GM23338 (cell line): Measurements from ENCODE around the gene STK32C. TPM values are rescaled to one million over a fixed set of nuclear protein-coding genes. Genes with fewer than 3 reads are reported as not detected.

Experiments used
- ATAC-seq: fragments of 200-7000 bp; cut with Tn5 transposase; 3 replicates; pipeline ENCODE4 v1.9.1; 2020
- DNase-seq: peaks from one replicate; pipeline ENCODE4 v3.0.0-alpha.2; 2015; ENCODE audit warnings: low spot score
- H2AFZ ChIP-seq: fragments of 200-600 bp; sonication (generic); 2 replicates; pipeline ENCODE4 v1.8.0; 2016; ENCODE audit warnings: antibody characterized with exemption, mild to moderate bottlenecking, moderate library complexity
- H3F3A ChIP-seq: fragments of 200-600 bp; sonication (generic); replicated peaks from 2 replicates; pipeline ENCODE4 v1.8.0; 2017; ENCODE audit warnings: antibody characterized with exemption, mixed run types, low read depth
- H3K27ac ChIP-seq: fragments of 200-600 bp; sonication (generic); 2 replicates; pipeline ENCODE4 v1.6.1; 2016; ENCODE audit warnings: low read depth
- H3K27me3 ChIP-seq: fragments of 200-600 bp; sonication (generic); 2 replicates; pipeline ENCODE4 v1.8.0; 2016; ENCODE audit warnings: mild to moderate bottlenecking, mixed run types, moderate library complexity; ENCODE audit not compliant: insufficient read depth
- H3K36me3 ChIP-seq: fragments of 200-600 bp; sonication (generic); 2 replicates; pipeline ENCODE4 v1.8.0; 2016; ENCODE audit warnings: mild to moderate bottlenecking; ENCODE audit not compliant: insufficient read depth
- H3K4me1 ChIP-seq: fragments of 200-600 bp; sonication (generic); 2 replicates; pipeline ENCODE4 v1.8.0; 2016; ENCODE audit warnings: mild to moderate bottlenecking, moderate library complexity; ENCODE audit not compliant: insufficient read depth
- H3K4me2 ChIP-seq: fragments of 200-600 bp; sonication (generic); 2 replicates; pipeline ENCODE4 v1.7.1; 2017; ENCODE audit warnings: mixed run types
- H3K4me3 ChIP-seq: fragments of 200-600 bp; sonication (generic); 2 replicates; pipeline ENCODE4 v1.6.1; 2016; ENCODE audit warnings: mixed run types
- H3K79me2 ChIP-seq: fragments of 200-600 bp; sonication (generic); replicated peaks from 2 replicates; pipeline ENCODE4 v1.8.0; 2017; ENCODE audit warnings: mild to moderate bottlenecking; ENCODE audit not compliant: insufficient read depth
- H3K9me2 ChIP-seq: fragments of 200-600 bp; sonication (generic); 2 replicates; pipeline ENCODE4 v1.8.0; 2017; ENCODE audit not compliant: insufficient read depth
- H4K20me1 ChIP-seq: fragments of 200-600 bp; sonication (generic); replicated peaks from 2 replicates; pipeline ENCODE4 v1.8.0; 2017; ENCODE audit warnings: mild to moderate bottlenecking; ENCODE audit not compliant: insufficient read depth
- H3K27ac Mint-ChIP-seq: 2 replicates; pipeline ENCODE4 v1.8.0; 2020; ENCODE audit warnings: inconsistent platforms, mild to moderate bottlenecking, moderate library complexity, mixed read lengths
- H3K27me3 Mint-ChIP-seq: 3 replicates; pipeline ENCODE4 v1.8.0; 2022; ENCODE audit warnings: low read depth, mild to moderate bottlenecking, moderate library complexity, mixed read lengths, inconsistent platforms; ENCODE audit not compliant: insufficient read depth, poor library complexity
- H3K36me3 Mint-ChIP-seq: 3 replicates; pipeline ENCODE4 v1.8.0; 2021; ENCODE audit warnings: low read depth, mild to moderate bottlenecking, inconsistent platforms, moderate library complexity, mixed read lengths
- H3K4me1 Mint-ChIP-seq: 3 replicates; pipeline ENCODE4 v1.8.0; 2020; ENCODE audit warnings: mild to moderate bottlenecking, inconsistent platforms, mixed read lengths
- H3K4me3 Mint-ChIP-seq: 3 replicates; pipeline ENCODE4 v1.8.0; 2021; ENCODE audit warnings: moderate library complexity, mild to moderate bottlenecking, inconsistent platforms, mixed read lengths
- H3K9me3 Mint-ChIP-seq: 3 replicates; pipeline ENCODE4 v1.8.0; 2020; ENCODE audit warnings: moderate library complexity, mild to moderate bottlenecking, inconsistent platforms, mixed read lengths
- CREB1 ChIP-seq: fragments of 250-450 bp; sonication (Bioruptor Pico); IDR thresholded peaks from 2 replicates; pipeline ENCODE4 v1.5.0; 2020; ENCODE audit warnings: low read depth, mild to moderate bottlenecking, moderate library complexity
- EZH2 ChIP-seq: fragments of 200-600 bp; sonication (generic); IDR thresholded peaks from one replicate; pipeline ENCODE4 v1.8.0; 2017; ENCODE audit warnings: antibody characterized with exemption, mild to moderate bottlenecking, low read depth; ENCODE audit not compliant: unreplicated experiment
- EZH2phosphoT487 ChIP-seq: fragments of 200-600 bp; sonication (generic); IDR thresholded peaks from one replicate; pipeline ENCODE4 v1.8.1; 2018; ENCODE audit warnings: antibody characterized with exemption; ENCODE audit not compliant: unreplicated experiment
- JUNB ChIP-seq: IDR thresholded peaks from one replicate; pipeline ENCODE4 v1.6.1; 2016; ENCODE audit warnings: antibody characterized with exemption; ENCODE audit not compliant: unreplicated experiment
- NANOG ChIP-seq: IDR thresholded peaks from 2 replicates; pipeline ENCODE4 v1.6.1; 2016; ENCODE audit warnings: antibody characterized with exemption, borderline replicate concordance
- POLR2AphosphoS5 ChIP-seq: IDR thresholded peaks from 2 replicates; pipeline ENCODE4 v1.6.1; 2016; ENCODE audit warnings: antibody characterized with exemption, low read depth
- STAT1 ChIP-seq: IDR thresholded peaks from one replicate; pipeline ENCODE4 v1.6.1; 2016; ENCODE audit warnings: antibody characterized with exemption; ENCODE audit not compliant: unreplicated experiment
- ZNF114 ChIP-seq: fragments of 250-450 bp; sonication (Bioruptor Pico); IDR thresholded peaks from 2 replicates; pipeline ENCODE4 v1.5.0; 2020; ENCODE audit warnings: mild to moderate bottlenecking, moderate library complexity
- ZNF331 ChIP-seq: fragments of 250-450 bp; sonication (Bioruptor Pico); IDR thresholded peaks from 2 replicates; pipeline ENCODE4 v1.5.0; 2020; ENCODE audit warnings: low read depth, mild to moderate bottlenecking, moderate library complexity
- polyA plus RNA-seq: library from polyadenylated mRNA; unstranded; fragments of >200 nt; fragmentation: Nextera tagmentation; extraction: Ambion mirVana; gene quantifications from 2 replicates; pipeline ENCODE4 v1.2.1, GENCODE V29; 2016
- total RNA-seq: library from RNA; depleted of rRNA; stranded (reverse); fragments of >200 nt; shearing (Covaris generic); gene quantifications from 2 replicates; pipeline ENCODE4 v1.2.3, GENCODE V29; 2014
- TF ChIP-seq, protein P1 (sequence below): fragments of 250-450 bp; sonication (Bioruptor Pico); IDR thresholded peaks from 2 replicates; pipeline ENCODE4 v1.5.0; 2020; ENCODE audit warnings: mild to moderate bottlenecking, moderate library complexity
- TF ChIP-seq, protein P2 (sequence below), 2 experiments: fragments of 200-600 bp in 1 of 2; sonication (generic) in 1 of 2; conservative IDR thresholded peaks; 2 replicates each; pipeline versions ENCODE4 v1.5.1 to v1.6.1; 2016 to 2017; ENCODE audit warnings: antibody characterized with exemption in 2 of 2, low read depth in 2 of 2, mild to moderate bottlenecking in 2 of 2, moderate library complexity in 1 of 2
- TF ChIP-seq, protein P3 (sequence below): IDR thresholded peaks from 2 replicates; pipeline ENCODE4 v1.6.1; 2016; ENCODE audit warnings: antibody characterized with exemption
- TF ChIP-seq, protein P4 (sequence below): IDR thresholded peaks from one replicate; pipeline ENCODE4 v1.6.1; 2018; ENCODE audit warnings: antibody characterized with exemption; ENCODE audit not compliant: unreplicated experiment

Gene STK32C
- total and polyA plus RNA-seq, 2 experiments from 2014 or later: 10.2 to 20.5 TPM

DNA sequence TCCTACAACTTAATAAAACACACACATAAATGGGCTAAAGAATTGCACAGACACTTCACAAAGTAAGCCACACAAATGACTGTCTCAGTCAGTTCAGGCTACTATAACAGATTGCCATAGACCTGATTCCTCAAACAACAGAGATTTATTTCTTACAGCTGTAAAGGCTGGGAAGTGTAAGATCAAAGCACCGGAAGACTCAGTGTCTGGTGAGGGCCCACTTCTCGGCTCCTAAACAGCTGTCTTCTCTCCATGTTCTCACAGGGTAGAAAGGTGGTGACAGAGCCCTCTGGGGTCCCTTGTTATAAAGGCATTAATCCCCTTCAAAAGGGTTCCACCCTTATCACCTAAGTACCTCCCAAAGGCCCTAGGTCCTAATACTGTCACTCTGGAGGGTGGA lies 18.3 kb downstream of the STK32C start:
- no peaks in the 10 kb centered on the region for H3K27me3 ChIP-seq
- Mint-ChIP-seq H3K27ac (no peak overlapping the region), H3K36me3 (no peaks in the 10 kb centered on the region; the same call in 2 of the 3 replicates), H3K9me3 (no peaks in the 10 kb centered on the region), H3K27me3 (peaks cover 10% of the 10 kb centered on the region), H3K4me1 (peaks cover 11% of the 10 kb centered on the region), H3K4me3 (no peak overlapping the region)
- no peak overlapping the region for H3K27ac ChIP-seq
- no peak overlapping the region for H2AFZ ChIP-seq
- H3K4me2 ChIP-seq: no peak overlapping the region
- DNase-seq (no peak), ATAC-seq (no peak)
- no peak overlapping the region for H3K4me3 ChIP-seq
- no peaks in the 10 kb centered on the region for H3K4me1 ChIP-seq
- H3K79me2 ChIP-seq: no peaks in the 10 kb centered on the region
- TF ChIP-seq ZNF331 (CRISPR knock-in tag) (no peak), JUNB (no peak), CREB1 (CRISPR knock-in tag) (no peak), ZNF114 (no peak), NANOG (no peak), STAT1 (no peak), POLR2AphosphoS5 (no peak), EZH2 (no peak), EZH2phosphoT487 (no peak)
- TF ChIP-seq, protein P1, sequence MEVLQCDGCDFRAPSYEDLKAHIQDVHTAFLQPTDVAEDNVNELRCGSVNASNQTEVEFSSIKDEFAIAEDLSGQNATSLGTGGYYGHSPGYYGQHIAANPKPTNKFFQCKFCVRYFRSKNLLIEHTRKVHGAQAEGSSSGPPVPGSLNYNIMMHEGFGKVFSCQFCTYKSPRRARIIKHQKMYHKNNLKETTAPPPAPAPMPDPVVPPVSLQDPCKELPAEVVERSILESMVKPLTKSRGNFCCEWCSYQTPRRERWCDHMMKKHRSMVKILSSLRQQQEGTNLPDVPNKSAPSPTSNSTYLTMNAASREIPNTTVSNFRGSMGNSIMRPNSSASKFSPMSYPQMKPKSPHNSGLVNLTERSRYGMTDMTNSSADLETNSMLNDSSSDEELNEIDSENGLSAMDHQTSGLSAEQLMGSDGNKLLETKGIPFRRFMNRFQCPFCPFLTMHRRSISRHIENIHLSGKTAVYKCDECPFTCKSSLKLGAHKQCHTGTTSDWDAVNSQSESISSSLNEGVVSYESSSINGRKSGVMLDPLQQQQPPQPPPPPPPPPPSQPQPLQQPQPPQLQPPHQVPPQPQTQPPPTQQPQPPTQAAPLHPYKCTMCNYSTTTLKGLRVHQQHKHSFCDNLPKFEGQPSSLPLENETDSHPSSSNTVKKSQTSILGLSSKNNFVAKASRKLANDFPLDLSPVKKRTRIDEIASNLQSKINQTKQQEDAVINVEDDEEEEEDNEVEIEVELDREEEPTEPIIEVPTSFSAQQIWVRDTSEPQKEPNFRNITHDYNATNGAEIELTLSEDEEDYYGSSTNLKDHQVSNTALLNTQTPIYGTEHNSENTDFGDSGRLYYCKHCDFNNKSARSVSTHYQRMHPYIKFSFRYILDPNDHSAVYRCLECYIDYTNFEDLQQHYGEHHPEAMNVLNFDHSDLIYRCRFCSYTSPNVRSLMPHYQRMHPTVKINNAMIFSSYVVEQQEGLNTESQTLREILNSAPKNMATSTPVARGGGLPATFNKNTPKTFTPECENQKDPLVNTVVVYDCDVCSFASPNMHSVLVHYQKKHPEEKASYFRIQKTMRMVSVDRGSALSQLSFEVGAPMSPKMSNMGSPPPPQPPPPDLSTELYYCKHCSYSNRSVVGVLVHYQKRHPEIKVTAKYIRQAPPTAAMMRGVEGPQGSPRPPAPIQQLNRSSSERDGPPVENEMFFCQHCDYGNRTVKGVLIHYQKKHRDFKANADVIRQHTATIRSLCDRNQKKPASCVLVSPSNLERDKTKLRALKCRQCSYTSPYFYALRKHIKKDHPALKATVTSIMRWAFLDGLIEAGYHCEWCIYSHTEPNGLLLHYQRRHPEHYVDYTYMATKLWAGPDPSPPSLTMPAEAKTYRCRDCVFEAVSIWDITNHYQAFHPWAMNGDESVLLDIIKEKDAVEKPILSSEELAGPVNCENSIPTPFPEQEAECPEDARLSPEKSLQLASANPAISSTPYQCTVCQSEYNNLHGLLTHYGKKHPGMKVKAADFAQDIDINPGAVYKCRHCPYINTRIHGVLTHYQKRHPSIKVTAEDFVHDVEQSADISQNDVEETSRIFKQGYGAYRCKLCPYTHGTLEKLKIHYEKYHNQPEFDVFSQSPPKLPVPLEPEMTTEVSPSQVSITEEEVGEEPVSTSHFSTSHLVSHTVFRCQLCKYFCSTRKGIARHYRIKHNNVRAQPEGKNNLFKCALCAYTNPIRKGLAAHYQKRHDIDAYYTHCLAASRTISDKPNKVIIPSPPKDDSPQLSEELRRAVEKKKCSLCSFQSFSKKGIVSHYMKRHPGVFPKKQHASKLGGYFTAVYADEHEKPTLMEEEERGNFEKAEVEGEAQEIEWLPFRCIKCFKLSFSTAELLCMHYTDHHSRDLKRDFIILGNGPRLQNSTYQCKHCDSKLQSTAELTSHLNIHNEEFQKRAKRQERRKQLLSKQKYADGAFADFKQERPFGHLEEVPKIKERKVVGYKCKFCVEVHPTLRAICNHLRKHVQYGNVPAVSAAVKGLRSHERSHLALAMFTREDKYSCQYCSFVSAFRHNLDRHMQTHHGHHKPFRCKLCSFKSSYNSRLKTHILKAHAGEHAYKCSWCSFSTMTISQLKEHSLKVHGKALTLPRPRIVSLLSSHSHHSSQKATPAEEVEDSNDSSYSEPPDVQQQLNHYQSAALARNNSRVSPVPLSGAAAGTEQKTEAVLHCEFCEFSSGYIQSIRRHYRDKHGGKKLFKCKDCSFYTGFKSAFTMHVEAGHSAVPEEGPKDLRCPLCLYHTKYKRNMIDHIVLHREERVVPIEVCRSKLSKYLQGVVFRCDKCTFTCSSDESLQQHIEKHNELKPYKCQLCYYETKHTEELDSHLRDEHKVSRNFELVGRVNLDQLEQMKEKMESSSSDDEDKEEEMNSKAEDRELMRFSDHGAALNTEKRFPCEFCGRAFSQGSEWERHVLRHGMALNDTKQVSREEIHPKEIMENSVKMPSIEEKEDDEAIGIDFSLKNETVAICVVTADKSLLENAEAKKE (CRISPR knock-in tag): no peak
- TF ChIP-seq, protein P2, sequence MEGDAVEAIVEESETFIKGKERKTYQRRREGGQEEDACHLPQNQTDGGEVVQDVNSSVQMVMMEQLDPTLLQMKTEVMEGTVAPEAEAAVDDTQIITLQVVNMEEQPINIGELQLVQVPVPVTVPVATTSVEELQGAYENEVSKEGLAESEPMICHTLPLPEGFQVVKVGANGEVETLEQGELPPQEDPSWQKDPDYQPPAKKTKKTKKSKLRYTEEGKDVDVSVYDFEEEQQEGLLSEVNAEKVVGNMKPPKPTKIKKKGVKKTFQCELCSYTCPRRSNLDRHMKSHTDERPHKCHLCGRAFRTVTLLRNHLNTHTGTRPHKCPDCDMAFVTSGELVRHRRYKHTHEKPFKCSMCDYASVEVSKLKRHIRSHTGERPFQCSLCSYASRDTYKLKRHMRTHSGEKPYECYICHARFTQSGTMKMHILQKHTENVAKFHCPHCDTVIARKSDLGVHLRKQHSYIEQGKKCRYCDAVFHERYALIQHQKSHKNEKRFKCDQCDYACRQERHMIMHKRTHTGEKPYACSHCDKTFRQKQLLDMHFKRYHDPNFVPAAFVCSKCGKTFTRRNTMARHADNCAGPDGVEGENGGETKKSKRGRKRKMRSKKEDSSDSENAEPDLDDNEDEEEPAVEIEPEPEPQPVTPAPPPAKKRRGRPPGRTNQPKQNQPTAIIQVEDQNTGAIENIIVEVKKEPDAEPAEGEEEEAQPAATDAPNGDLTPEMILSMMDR (conservative IDR thresholded peaks at IDR 0.05; ENCODE audit: low read depth in 2 of 2): no peak
- TF ChIP-seq, protein P3, sequence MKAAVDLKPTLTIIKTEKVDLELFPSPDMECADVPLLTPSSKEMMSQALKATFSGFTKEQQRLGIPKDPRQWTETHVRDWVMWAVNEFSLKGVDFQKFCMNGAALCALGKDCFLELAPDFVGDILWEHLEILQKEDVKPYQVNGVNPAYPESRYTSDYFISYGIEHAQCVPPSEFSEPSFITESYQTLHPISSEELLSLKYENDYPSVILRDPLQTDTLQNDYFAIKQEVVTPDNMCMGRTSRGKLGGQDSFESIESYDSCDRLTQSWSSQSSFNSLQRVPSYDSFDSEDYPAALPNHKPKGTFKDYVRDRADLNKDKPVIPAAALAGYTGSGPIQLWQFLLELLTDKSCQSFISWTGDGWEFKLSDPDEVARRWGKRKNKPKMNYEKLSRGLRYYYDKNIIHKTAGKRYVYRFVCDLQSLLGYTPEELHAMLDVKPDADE: no peak
- TF ChIP-seq, protein P4, sequence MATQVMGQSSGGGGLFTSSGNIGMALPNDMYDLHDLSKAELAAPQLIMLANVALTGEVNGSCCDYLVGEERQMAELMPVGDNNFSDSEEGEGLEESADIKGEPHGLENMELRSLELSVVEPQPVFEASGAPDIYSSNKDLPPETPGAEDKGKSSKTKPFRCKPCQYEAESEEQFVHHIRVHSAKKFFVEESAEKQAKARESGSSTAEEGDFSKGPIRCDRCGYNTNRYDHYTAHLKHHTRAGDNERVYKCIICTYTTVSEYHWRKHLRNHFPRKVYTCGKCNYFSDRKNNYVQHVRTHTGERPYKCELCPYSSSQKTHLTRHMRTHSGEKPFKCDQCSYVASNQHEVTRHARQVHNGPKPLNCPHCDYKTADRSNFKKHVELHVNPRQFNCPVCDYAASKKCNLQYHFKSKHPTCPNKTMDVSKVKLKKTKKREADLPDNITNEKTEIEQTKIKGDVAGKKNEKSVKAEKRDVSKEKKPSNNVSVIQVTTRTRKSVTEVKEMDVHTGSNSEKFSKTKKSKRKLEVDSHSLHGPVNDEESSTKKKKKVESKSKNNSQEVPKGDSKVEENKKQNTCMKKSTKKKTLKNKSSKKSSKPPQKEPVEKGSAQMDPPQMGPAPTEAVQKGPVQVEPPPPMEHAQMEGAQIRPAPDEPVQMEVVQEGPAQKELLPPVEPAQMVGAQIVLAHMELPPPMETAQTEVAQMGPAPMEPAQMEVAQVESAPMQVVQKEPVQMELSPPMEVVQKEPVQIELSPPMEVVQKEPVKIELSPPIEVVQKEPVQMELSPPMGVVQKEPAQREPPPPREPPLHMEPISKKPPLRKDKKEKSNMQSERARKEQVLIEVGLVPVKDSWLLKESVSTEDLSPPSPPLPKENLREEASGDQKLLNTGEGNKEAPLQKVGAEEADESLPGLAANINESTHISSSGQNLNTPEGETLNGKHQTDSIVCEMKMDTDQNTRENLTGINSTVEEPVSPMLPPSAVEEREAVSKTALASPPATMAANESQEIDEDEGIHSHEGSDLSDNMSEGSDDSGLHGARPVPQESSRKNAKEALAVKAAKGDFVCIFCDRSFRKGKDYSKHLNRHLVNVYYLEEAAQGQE: no peak
- H3K36me3 ChIP-seq: no peaks in the 10 kb centered on the region
- no peaks in the 10 kb centered on the region for H3K9me2 ChIP-seq
- H4K20me1 ChIP-seq: no peaks in the 10 kb centered on the region
- H3F3A ChIP-seq: no peaks in the 10 kb centered on the region
